DMS153 treated with DMSO at 0.1 percent for 48 hours (cell line): ENCODE measurements around the gene TBX15.
"Not testable (repeated sequence)": the region's sequence is repeated elsewhere in the genome, so short reads cannot be mapped to it uniquely, and the experiment has no call there.

ENCODE experiments used
- DNase-seq: peaks from one replicate; lab custom pipeline; 2025; ENCODE audit not compliant: unreplicated experiment; lab: John Stamatoyannopoulos, UW

The TBX15 gene

DNA sequence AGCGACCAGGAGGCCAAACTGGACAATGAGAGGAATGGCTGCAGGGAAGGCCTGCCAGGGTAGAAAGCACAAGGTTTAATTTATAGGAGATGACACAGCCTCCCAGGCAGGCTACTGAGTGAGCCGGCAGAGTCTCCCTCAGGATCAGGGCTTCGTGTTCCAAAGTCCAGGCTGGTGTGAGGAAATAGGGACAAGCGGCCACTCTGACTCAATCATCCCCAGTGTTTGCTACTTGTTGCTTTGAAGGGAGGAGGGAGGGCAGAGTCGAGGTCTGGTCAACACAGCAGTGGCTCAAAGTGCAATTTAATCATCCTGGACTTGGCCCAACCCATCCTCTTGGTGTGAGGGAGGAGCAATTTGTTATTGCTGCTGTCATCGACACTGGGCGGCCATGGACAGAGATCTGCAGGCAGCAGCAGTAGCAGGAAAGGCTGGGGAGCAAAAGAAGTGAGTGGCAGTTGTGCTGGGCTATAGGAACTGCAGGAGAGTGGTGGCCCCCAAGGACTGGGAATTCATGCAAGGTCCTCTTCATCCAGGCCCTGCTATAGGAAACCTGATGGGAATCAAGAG, 27.5 kb downstream of the TBX15 start:
- DNase-seq, result no peak

GRCh38 chr1:118960026-118960561, 28.0 kb downstream of the TBX15 start:
- no peak for DNase-seq

GRCh38 chr1:118958937-118959631, 29.1 kb downstream of the TBX15 start:
- no peak for DNase-seq

- DNase-seq, result no peak
Observed at GRCh38 chr1:118958140-118958539, 30.0 kb downstream of the TBX15 start.

DNA sequence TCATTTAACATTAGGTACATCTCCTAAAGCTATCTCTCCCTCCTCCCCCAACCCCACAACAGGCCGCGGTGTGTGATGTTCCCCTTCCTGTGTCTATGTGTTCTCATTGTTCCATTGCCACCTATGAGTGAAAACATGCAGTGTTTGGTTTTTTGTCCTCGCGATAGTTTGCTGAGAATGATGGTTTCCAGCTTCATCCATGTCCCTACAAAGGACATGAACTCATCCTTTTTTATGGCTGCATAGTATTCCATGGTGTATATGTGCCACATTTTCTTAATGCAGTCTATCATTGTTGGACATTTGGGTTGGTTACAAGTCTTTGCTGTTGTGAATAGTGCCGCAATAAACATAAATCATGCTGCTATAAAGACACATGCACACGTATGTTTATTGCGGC, 30.6 kb downstream of the TBX15 start:
- DNase-seq, result not testable (repeated sequence)

GRCh38 chr1:118954301-118954905, 33.7 kb downstream of the TBX15 start:
- DNase-seq, result no peak

GRCh38 chr1:118951270-118951936, 36.7 kb downstream of the TBX15 start:
- DNase-seq, result no peak

GRCh38 chr1:118949315-118949714, 38.8 kb downstream of the TBX15 start:
- DNase-seq, result no peak

DNA sequence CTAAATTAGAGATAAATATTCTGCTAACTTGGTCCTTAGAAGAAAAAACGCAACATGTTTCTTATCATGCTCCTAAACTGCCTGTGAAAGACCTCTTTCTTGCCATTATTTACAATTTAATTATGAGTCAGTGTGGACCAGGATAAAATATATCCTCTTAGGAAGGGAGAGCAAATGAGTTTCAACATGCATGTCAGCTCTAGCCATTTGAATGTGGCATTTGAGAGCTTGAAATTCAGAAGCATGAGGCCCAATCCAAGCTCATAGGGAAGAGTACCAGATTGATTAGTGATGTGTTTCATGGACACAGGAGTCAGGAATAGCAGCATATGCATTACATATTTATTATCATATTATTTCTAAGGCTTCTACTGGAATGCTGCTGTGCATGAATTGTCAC, 39.3 kb downstream of the TBX15 start:
- DNase-seq, result no peak

- DNase-seq, result no peak
Observed at GRCh38 chr1:118948351-118948750, 39.8 kb downstream of the TBX15 start.

- DNase-seq, result no peak
Observed at GRCh38 chr1:118947790-118948189, 40.4 kb downstream of the TBX15 start.

- no peak for DNase-seq
Observed at GRCh38 chr1:118947003-118947765, 41.0 kb downstream of the TBX15 start.

DNA sequence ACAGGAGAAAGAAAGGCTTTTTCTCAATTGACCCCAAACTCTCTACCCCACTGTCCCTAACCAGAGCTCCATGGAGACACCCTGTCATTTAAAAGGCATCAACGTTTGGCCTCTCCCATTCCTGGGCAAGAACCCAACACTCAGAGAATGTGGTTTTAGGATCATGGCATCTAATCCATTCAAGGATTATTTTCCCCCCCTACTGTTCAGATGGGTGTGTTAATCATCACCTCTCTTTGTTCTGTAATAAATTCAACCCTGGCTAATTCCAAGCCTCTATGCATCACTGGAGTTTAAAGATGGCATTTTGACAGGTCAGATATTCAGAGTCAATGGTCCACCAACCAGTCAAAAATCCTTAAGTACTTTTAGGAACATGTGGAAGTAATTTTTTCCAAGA, 42.7 kb downstream of the TBX15 start:
- DNase-seq, result no peak

DNA sequence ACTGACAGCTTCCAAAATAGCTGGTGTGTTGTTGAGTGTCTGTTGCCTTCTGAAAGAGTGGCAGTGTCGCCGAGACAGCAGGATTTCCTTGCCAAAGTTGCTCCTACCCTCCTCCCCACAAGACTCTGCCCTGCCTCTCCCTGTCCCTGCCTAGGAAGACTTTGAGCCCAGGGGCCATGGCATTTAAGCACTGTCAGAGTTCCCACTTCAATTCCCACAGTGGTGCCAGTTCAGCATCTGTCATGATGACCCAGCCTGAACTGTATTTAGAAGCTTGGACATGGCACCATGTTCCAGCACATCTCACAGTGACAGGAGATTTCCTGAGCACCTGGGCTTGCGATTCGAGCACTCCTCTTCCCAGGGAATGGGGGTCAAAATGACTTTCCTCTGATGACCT, 43.6 kb downstream of the TBX15 start:
- no peak for DNase-seq

DNA sequence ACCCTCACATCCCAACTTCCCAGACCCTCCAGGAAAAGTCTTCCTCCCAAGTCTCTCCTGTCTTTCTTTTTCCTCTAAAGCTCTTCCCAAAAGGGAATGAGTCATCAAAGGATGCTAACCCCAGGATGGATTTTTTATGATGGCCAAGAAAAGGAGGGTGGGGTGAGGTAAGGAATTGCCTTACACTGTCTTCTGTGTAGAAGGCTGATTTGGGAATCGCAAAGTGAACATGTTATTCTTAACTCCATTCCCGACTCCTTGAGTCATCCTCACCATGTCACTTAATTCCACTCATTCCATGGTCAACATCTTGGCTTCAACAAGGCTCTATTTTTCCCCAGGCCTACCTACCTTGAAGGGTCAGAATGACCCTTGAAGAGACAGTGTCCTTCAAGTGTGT, 44.0 kb downstream of the TBX15 start:
- no peak for DNase-seq

- DNase-seq, result no peak
Observed at GRCh38 chr1:118940957-118941356, 47.2 kb downstream of the TBX15 start.

DNA sequence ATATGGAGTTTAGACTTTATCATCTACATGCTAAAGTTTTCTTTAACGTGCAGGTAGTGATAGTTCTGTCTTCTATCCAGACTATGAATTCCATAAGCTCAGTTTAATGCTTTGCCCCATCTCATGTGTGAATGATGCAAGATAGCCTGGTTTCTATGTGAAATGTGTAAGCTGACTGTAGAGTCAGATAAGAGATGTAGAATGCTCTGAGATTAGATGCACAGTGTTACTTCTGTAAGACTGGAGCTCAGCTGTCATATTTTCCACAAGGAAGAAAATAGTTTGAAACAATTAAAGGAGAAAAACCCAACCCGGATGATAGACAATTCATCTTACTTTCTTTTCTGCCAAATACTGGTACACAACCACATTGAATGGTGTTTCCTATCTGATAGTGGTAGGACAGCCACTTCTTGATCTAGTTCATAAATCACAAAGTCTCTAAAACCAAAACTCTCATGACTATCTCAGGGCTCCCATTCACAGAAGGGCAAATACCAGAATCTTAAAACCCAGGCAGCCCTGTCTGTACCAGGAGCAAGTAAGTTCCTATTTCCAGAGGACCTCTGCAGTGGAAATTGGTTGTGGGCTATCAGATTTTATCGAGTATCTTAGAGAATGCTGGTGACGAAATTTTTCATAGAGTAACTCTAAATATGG, 50.6 kb downstream of the TBX15 start:
- DNase-seq, result no peak

- no peak for DNase-seq
Observed at GRCh38 chr1:118934706-118935105, 53.4 kb downstream of the TBX15 start.

GRCh38 chr1:118933051-118933781, 54.9 kb downstream of the TBX15 start:
- DNase-seq, result no peak

- no peak for DNase-seq
Observed at GRCh38 chr1:118931876-118932275, 56.3 kb downstream of the TBX15 start.
